GM12878 (cell line): Measurements from ENCODE around the gene ELMO3. TPM values are rescaled to one million over a fixed set of nuclear protein-coding genes. Genes with fewer than 3 reads are reported as not detected.

Source experiments
- ATAC-seq: fragments of 200-7000 bp; cut with Tn5 transposase; 3 replicates; pipeline ENCODE4 v1.9.1; 2020; ENCODE audit warnings: mild to moderate bottlenecking, moderate library complexity
- BruUV-seq: library from RNA; stranded (reverse); fragments of 400-500 nt; replicated peaks from 2 replicates; lab custom pipeline; 2021; lab: Mats Ljungman, UMichigan
- CTCF ChIA-PET: fragments of 300-600 bp; sonication (Branson Sonifier 250); formaldehyde crosslinking; extraction: SDS; loops from one replicate; lab custom pipeline; 2021; ENCODE audit warnings: inconsistent platforms; lab: Yijun Ruan, JAX
- POLR2A ChIA-PET: fragments of 350-600 bp; formaldehyde crosslinking; extraction: SDS; loops from one replicate; lab custom pipeline; 2021; ENCODE audit warnings: inconsistent platforms; lab: Charles Lee
- RAD21 ChIA-PET: fragments of 300-600 bp; sonication (Branson Sonifier 250); formaldehyde crosslinking; loops from one replicate; lab custom pipeline; 2023; ENCODE audit warnings: antibody characterized with exemption; ENCODE audit not compliant: unreplicated experiment; lab: Charles Lee
- SMC1A ChIA-PET: fragments of 300-600 bp; sonication (Branson Sonifier 250); formaldehyde crosslinking; loops from one replicate; lab custom pipeline; 2023; ENCODE audit not compliant: unreplicated experiment, uncharacterized antibody; lab: Charles Lee
- DNase-seq: peaks from one replicate; pipeline ENCODE4 v3.0.0-alpha.2; 2011; ENCODE audit warnings: low read depth, low spot score
- FAIRE-seq: peaks from 3 replicates; lab custom pipeline; 2011; peaks lifted over from hg19 to GRCh38; lab: Jason Lieb, UNC
- H2AFZ ChIP-seq: 2 replicates; pipeline ENCODE4 v1.6.0; 2011; ENCODE audit warnings: low read depth, low read length, control low read depth; ENCODE audit not compliant: control insufficient read depth
- H3K27ac ChIP-seq: 2 replicates; pipeline ENCODE4 v1.5.1; 2011; ENCODE audit warnings: control low read depth; ENCODE audit not compliant: control insufficient read depth, insufficient read depth
- H3K27me3 ChIP-seq, 2 experiments: replicated peaks in 1 of 2; 2 replicates each; pipeline versions ENCODE4 v1.6.0 to v1.6.1; 2011; ENCODE audit warnings: low read length in 1 of 2; ENCODE audit not compliant: control insufficient read depth in 2 of 2, insufficient read depth in 2 of 2
- H3K36me3 ChIP-seq, 2 experiments: 2 replicates each; pipeline ENCODE4 v1.5.1; 2011; ENCODE audit warnings: low read length in 1 of 2; ENCODE audit not compliant: control insufficient read depth in 2 of 2, insufficient read depth in 2 of 2
- H3K4me1 ChIP-seq: 2 replicates; pipeline ENCODE4 v1.6.1; 2011; ENCODE audit warnings: mild to moderate bottlenecking, low read length, moderate library complexity, mixed read lengths; ENCODE audit not compliant: control insufficient read depth, insufficient read depth
- H3K4me2 ChIP-seq: 2 replicates; pipeline ENCODE4 v1.6.0; 2011; ENCODE audit warnings: control low read depth; ENCODE audit not compliant: control insufficient read depth, insufficient read depth
- H3K4me3 ChIP-seq: fragments of 200-600 bp; sonication (generic); 2 replicates; pipeline ENCODE4 v1.5.1; 2016
- H3K79me2 ChIP-seq: 2 replicates; pipeline ENCODE4 v1.6.0; 2011; ENCODE audit warnings: low read length; ENCODE audit not compliant: control insufficient read depth, insufficient read depth
- H3K9ac ChIP-seq: 2 replicates; pipeline ENCODE4 v1.8.0; 2011; ENCODE audit warnings: low read length, control low read depth, mixed read lengths; ENCODE audit not compliant: control insufficient read depth, insufficient read depth
- H3K9me3 ChIP-seq: replicated peaks from 3 replicates; pipeline ENCODE4 v1.5.1; 2011; ENCODE audit warnings: mild to moderate bottlenecking, low read length; ENCODE audit not compliant: control insufficient read depth, insufficient read depth
- H4K20me1 ChIP-seq: 2 replicates; pipeline ENCODE4 v1.6.0; 2011; ENCODE audit not compliant: control insufficient read depth, insufficient read depth
- CHD1 ChIP-seq: IDR thresholded peaks from 2 replicates; pipeline ENCODE4 v1.6.1; 2012; ENCODE audit warnings: low read depth, low read length, improper control_type of control experiment
- CUX1 ChIP-seq: IDR thresholded peaks from 2 replicates; pipeline ENCODE4 v1.6.1; 2012; ENCODE audit warnings: improper control_type of control experiment, low read depth, low read length; ENCODE audit not compliant: insufficient replicate concordance
- EED ChIP-seq: sonication (generic); IDR thresholded peaks from 2 replicates; pipeline ENCODE4 v1.6.1; 2016; ENCODE audit warnings: antibody characterized with exemption, low read depth
- RUNX3 ChIP-seq: IDR thresholded peaks from 2 replicates; pipeline ENCODE4 v1.6.1; 2012; ENCODE audit warnings: low read length, inconsistent platforms
- TCF7 ChIP-seq: IDR thresholded peaks from 2 replicates; pipeline ENCODE4 v1.6.1; 2014; ENCODE audit warnings: antibody characterized with exemption, borderline replicate concordance
- ZNF592 ChIP-seq: fragments of 450-650 bp; IDR thresholded peaks from 2 replicates; pipeline ENCODE4 v1.6.1; 2017; ENCODE audit warnings: mild to moderate bottlenecking, moderate library complexity
- WGBS: methylation state at CpG from one replicate; pipeline ENCODE4 v1.1.6; 2016; ENCODE audit warnings: low lambda C conversion rate; ENCODE audit not compliant: insufficient replicate concordance, insufficient coverage; ENCODE audit errors: missing lambda C conversion rate; 5-methylcytosine and 5-hydroxymethylcytosine counted together
- in situ Hi-C: fragments of 300-500 bp; cut with MboI; formaldehyde crosslinking; loops from 9 replicates; pipeline ENCODE4 v1.14.3; 2018; ENCODE audit warnings: mixed read lengths
- intact Hi-C: fragments of 100-400 bp; cut with micrococcal nuclease; formaldehyde crosslinking; loops from one replicate; pipeline ENCODE4 v1.14.2; 2022; ENCODE audit not compliant: unreplicated experiment
- polyA plus RNA-seq, 11 experiments: library from polyadenylated mRNA; depleted of rRNA in 4 of 11; unstranded in 6 of 11; stranded (reverse) in 5 of 11; fragments of >200 nt; fragmentation: Nextera tagmentation in 4 of 11; fragmentation: Illumina TruSeq in 1 of 11; extraction: Ambion mirVana in 4 of 11; extraction: Trizol in 1 of 11; gene quantifications; 1 replicate in 1 of 11; 2 replicates in 10 of 11; pipeline versions ENCODE4 v1.2.1 to v1.2.3, GENCODE V29; 2011 to 2016; ENCODE audit warnings: inconsistent platforms in 2 of 11, missing spikeins in 2 of 11, low read depth in 1 of 11
- total RNA-seq, 4 experiments: library from RNA; depleted of rRNA in 3 of 4; stranded (reverse); fragments of >200 nt in 3 of 4; fragmentation: Illumina TruSeq in 1 of 4; extraction: Trizol in 1 of 4; gene quantifications; 2 replicates each; pipeline versions ENCODE4 v1.2.1 to v1.2.3, GENCODE V29; 2013 to 2021
- TF ChIP-seq, protein P1 (sequence below): fragments of 450-650 bp; conservative IDR thresholded peaks from 2 replicates; pipeline ENCODE4 v1.6.1; 2017; ENCODE audit warnings: mild to moderate bottlenecking, moderate library complexity

ELMO3 gene
- total and polyA plus RNA-seq, 10 of the 15 experiments (the other 5 are each of a cell fraction or from before 2014, with no cell fraction given): 0.05 to 4.7 (median 0.96) TPM; not detected in 1

- no peak for TF ChIP-seq EED
- TF ChIP-seq TCF7: no peak
Measured at GRCh38 chr16:67216612-67217490, 17.9 kb downstream of the ELMO3 start (continued).

DNA sequence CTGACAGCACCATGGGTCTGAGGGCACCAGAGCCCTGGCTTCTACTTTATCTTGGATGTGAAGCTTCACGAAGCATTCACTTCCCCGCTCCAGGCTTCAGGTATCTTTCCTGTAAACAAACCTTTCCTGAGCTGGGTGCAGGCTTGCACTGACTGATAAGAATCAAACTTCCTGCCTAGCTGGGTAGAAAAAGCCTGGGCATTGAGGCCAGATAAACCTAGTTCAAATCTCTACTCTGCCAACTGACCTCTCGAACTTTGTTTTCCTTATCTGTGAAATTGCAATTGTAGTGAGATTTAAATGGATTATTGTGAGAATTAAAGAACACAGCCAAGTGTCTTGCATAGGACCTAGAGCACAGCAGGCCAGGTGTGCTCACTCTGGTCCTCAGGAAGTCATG, 25.1 kb downstream of the ELMO3 start:
- Histone ChIP-seq H3K36me3 (no peaks in the 10 kb centered on the region), H3K27me3 (no peaks in the 10 kb centered on the region), H3K79me2 (peaks cover 18% of the 10 kb centered on the region), H3K9ac (no peak overlapping the region), H3K27ac (no peak overlapping the region), H3K4me1 (peaks cover 12% of the 10 kb centered on the region), H2AFZ (no peak overlapping the region), H3K4me2 (no peak overlapping the region), H3K9me3 (no peaks in the 10 kb centered on the region), H4K20me1 (no peaks in the 10 kb centered on the region), H3K4me3 (no peak overlapping the region)
- ChIA-PET RAD21 (no interaction called here), POLR2A (interaction anchor here (0.5 to 7.7 kb wide), 2 partner anchors 21 to 84 kb away, joined by 3 to 100 read pairs; partner anchors contain the start of genes FHOD1 and SLC9A5), SMC1A (interaction anchor here (1.0 kb wide), 1 partner anchor 12 kb away, joined by 4 read pairs; no protein-coding TSS in a partner anchor), CTCF (interaction anchor here (1.2 to 1.3 kb wide), 3 partner anchors 20 to 206 kb away, joined by 3 to 4 read pairs (median 3); no protein-coding TSS in a partner anchor)
- WGBS: 78% methylated on average over 3 of the region's 3 CpGs
- BruUV-seq: no TSS peak
- DNase-seq (no peak), ATAC-seq (no peak), FAIRE-seq (no peak)
- in situ Hi-C loops (no loop called here), intact Hi-C loops (no loop called here)
- TF ChIP-seq CUX1 (no peak), CHD1 (no peak), ZNF592 (no peak), TCF7 (no peak), RUNX3 (no peak)
- TF ChIP-seq, protein P1, sequence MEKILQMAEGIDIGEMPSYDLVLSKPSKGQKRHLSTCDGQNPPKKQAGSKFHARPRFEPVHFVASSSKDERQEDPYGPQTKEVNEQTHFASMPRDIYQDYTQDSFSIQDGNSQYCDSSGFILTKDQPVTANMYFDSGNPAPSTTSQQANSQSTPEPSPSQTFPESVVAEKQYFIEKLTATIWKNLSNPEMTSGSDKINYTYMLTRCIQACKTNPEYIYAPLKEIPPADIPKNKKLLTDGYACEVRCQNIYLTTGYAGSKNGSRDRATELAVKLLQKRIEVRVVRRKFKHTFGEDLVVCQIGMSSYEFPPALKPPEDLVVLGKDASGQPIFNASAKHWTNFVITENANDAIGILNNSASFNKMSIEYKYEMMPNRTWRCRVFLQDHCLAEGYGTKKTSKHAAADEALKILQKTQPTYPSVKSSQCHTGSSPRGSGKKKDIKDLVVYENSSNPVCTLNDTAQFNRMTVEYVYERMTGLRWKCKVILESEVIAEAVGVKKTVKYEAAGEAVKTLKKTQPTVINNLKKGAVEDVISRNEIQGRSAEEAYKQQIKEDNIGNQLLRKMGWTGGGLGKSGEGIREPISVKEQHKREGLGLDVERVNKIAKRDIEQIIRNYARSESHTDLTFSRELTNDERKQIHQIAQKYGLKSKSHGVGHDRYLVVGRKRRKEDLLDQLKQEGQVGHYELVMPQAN: no peak
